ENCODE measurements around the gene FLYWCH2. TPM values are rescaled to one million over a fixed set of nuclear protein-coding genes. Genes with fewer than 3 reads are reported as not detected.
A peak's percentile ranks its signal among the peaks of the same experiment; 100 is the strongest.

Gene FLYWCH2
- total RNA-seq, 1 experiment from 2014 or later, result 23.9 TPM

- intact Hi-C loops (cut with micrococcal nuclease; ENCODE audit: unreplicated experiment), result no loop called here
- BruUV-seq (replicated peaks), result no TSS peak
- CTCF ChIA-PET, result no interaction called here
- no peaks in the 10 kb centered on the region for H3K9me3 ChIP-seq (ENCODE audit: low read depth, low read length, poor library complexity, severe bottlenecking)
- TF ChIP-seq CTCF (conservative IDR thresholded peaks at IDR 0.05; ENCODE audit: low read depth, low read length) (no peak), EZH2 (IDR thresholded peaks at IDR 0.05; ENCODE audit: borderline replicate concordance, low read depth, low read length, poor library complexity, severe bottlenecking) (no peak)
- H3K27ac ChIP-seq (ENCODE audit: low read depth, low read length, poor library complexity, severe bottlenecking), result no peak overlapping the region
- no peak for DNase-seq (ENCODE audit: low spot score)
- H3K27me3 ChIP-seq (replicated peaks; ENCODE audit: insufficient read depth, low read depth, low read length, poor library complexity), result no peaks in the 10 kb centered on the region
- H3K4me3 ChIP-seq (ENCODE audit: low read depth, low read length, poor library complexity, severe bottlenecking), result peak overlapping the region; percentile 74
- H3K4me1 ChIP-seq (ENCODE audit: insufficient read depth, low read length, poor library complexity, severe bottlenecking), result peaks cover 25% of the 10 kb centered on the region
- H3K36me3 ChIP-seq (ENCODE audit: insufficient read depth, low read length, poor library complexity, severe bottlenecking), result peaks cover 19% of the 10 kb centered on the region
- POLR2A ChIA-PET (ENCODE audit: low non-redundant PET), result no interaction called here
These were observed 30.6 kb downstream of the FLYWCH2 start for GRCh38 chr16:2913603-2914002.

GRCh38 chr16:2914233-2914632 lies 31.2 kb downstream of the FLYWCH2 start:
- Histone ChIP-seq H3K36me3 (ENCODE audit: insufficient read depth, low read length, poor library complexity, severe bottlenecking) (peaks cover 19% of the 10 kb centered on the region), H3K9me3 (ENCODE audit: low read depth, low read length, poor library complexity, severe bottlenecking) (no peaks in the 10 kb centered on the region), H3K27ac (ENCODE audit: low read depth, low read length, poor library complexity, severe bottlenecking) (no peak overlapping the region), H3K4me3 (ENCODE audit: low read depth, low read length, poor library complexity, severe bottlenecking) (no peak overlapping the region), H3K4me1 (ENCODE audit: insufficient read depth, low read length, poor library complexity, severe bottlenecking) (peaks cover 25% of the 10 kb centered on the region), H3K27me3 (replicated peaks; ENCODE audit: insufficient read depth, low read depth, low read length, poor library complexity) (no peaks in the 10 kb centered on the region)
- CTCF ChIA-PET, result no interaction called here
- TF ChIP-seq EZH2 (IDR thresholded peaks at IDR 0.05; ENCODE audit: borderline replicate concordance, low read depth, low read length, poor library complexity, severe bottlenecking), result no peak
- no peak for TF ChIP-seq CTCF (conservative IDR thresholded peaks at IDR 0.05; ENCODE audit: low read depth, low read length)
- POLR2A ChIA-PET (ENCODE audit: low non-redundant PET), result no interaction called here
- intact Hi-C loops (cut with micrococcal nuclease; ENCODE audit: unreplicated experiment), result no loop called here
- DNase-seq (ENCODE audit: low spot score), result no peak
- no TSS peak for BruUV-seq (replicated peaks)

- intact Hi-C loops (cut with micrococcal nuclease; ENCODE audit: unreplicated experiment), result no loop called here
- POLR2A ChIA-PET (ENCODE audit: low non-redundant PET), result no interaction called here
- Histone ChIP-seq H3K27me3 (replicated peaks; ENCODE audit: insufficient read depth, low read depth, low read length, poor library complexity) (no peaks in the 10 kb centered on the region), H3K4me3 (ENCODE audit: low read depth, low read length, poor library complexity, severe bottlenecking) (no peak overlapping the region), H3K4me1 (ENCODE audit: insufficient read depth, low read length, poor library complexity, severe bottlenecking) (peaks cover 30% of the 10 kb centered on the region), H3K27ac (ENCODE audit: low read depth, low read length, poor library complexity, severe bottlenecking) (peak overlapping the region; percentile 71), H3K9me3 (ENCODE audit: low read depth, low read length, poor library complexity, severe bottlenecking) (no peaks in the 10 kb centered on the region), H3K36me3 (ENCODE audit: insufficient read depth, low read length, poor library complexity, severe bottlenecking) (peaks cover 19% of the 10 kb centered on the region)
- BruUV-seq (replicated peaks), result no TSS peak
- no peak for DNase-seq (ENCODE audit: low spot score)
- CTCF ChIA-PET, result no interaction called here
- TF ChIP-seq CTCF (conservative IDR thresholded peaks at IDR 0.05; ENCODE audit: low read depth, low read length) (no peak), EZH2 (IDR thresholded peaks at IDR 0.05; ENCODE audit: borderline replicate concordance, low read depth, low read length, poor library complexity, severe bottlenecking) (no peak)
These were observed 32.3 kb downstream of the FLYWCH2 start for GRCh38 chr16:2915196-2915929.
